RPMI8226 (cell line): ENCODE results near the gene HS6ST2.

Source experiments
- DNase-seq: peaks from one replicate; pipeline ENCODE4 v3.0.0-alpha.2; 2015

HS6ST2 gene

DNA sequence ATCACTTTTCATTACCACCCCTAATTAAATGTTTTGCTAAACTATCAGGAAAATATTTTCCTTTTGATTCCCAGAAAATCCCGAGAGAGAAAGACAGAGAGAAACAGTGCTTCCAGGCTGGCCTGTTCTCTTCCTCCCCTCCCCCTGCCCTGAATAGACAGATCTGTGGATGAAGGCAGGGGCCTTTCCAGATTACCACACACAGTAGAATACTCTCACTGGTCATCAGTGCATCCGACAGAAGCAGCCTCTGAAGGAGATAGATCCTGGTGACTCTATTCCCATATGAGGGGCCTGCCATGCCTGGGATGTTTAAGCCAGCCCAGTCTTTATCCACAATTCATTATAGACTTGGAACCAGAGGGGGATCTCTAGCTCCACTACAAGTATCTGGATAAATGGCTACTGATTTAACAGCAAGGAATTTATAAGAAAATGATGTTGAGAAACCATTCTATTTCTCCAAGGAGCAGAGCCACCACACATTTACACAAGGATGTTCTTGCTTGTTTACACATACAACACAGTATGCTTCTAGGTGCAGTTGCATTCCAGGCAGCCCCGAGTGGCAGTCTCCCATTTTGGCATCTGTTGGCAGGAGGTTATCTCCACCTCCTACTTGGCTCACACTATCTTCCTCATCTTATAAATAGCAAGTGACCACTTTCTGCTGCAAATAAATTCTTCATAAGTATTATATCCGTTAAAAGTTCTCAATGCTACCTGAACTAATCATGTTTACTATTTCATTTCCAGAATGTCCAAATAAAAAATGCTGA lies 115.8 kb downstream of the HS6ST2 start:
- DNase-seq = no peak

DNA sequence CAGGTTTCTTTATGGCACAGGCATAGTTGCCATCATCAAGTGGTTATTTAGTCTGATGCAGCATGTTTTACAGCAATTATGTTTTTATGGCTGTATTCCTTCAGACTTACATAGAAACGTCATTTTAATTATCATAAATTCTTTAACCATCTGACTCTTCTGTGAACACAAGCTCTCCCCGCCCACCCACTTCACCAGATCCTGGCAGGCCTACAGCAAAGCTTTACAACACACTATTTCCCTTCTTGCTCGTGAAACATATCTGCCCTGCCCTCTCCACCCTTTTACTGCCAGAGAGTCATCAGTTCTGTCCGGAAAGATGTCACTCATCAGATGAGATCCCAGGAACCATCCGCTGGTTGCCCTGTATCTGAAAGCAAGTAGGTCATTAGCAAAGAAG lies 120.5 kb downstream of the HS6ST2 start:
- no peak for DNase-seq

DNA sequence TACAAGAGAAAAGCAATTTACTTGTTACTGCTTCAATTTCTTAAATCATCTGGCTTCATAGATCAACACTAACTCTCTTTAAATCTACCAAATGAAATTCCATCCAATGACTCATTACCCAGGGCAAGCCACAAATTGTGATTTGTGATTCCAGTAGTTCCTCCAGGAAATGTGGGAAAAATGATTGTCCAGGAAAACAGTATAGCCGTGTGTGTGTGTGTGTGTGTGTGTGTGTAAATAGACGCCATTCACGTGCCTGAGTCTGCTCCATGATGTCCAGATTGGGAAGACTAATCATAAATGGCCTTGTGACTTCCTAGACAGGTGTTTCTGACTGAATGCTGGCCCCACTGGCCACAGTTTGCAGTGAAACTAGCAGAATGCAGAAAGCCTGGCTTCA lies 121.3 kb downstream of the HS6ST2 start:
- no peak for DNase-seq

DNA sequence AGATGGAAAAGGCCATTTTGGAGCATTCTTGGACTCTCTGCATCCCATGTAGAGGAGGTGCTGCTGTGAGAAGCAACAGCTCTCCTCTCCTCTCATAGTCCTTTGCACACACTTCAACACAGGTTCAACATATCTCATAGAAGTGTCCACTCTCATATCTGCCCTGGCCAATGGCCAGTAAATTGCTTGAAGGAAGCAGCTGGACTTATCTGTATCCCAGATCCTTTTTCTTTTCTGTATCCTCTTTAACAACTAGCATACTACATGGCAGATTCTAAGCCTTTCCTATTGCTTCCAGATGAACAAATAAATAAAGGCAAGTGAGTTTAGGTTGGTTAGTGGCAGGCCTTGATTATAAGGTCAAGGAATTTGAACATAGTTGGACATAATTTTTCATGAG lies 122.0 kb downstream of the HS6ST2 start:
- DNase-seq = no peak

DNA sequence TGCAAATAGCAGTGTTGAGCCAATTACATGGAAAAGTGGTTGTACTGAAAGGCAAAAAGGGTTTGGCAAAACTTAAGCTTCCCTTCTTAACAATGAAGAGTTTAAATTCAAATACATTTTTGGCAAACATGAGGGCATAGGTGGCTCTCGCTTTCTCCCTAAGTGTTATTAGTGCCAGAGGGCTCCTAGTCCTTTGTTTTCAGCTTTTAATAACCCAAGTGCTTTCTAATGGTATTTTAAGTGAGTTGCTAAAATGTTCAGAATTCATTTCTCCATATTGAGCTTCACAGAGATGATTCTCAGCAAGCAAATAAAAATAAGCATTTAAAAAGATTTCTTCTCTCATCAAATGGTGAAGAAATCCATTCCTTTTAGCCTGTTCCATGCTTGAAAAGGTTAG lies 123.7 kb downstream of the HS6ST2 start:
- no peak for DNase-seq

DNA sequence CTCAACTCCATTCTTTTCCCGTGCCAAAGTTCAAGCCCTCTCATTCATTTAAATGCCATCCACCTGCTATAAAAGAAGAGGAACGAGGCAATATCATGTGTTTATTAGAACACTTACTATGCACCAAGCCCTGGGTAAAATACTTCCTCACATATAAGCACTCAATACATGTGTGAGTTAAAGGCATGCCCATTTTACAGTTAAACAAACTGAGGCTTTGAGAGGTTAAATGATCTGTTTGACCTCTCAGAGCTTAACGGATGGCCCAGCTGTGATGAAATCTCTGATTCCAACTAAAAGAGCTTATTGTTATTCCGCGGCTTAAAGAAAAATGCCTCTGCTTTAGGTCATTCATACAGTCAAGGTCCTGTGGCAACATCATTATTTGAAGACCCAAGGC lies 124.3 kb downstream of the HS6ST2 start:
- no peak for DNase-seq

DNA sequence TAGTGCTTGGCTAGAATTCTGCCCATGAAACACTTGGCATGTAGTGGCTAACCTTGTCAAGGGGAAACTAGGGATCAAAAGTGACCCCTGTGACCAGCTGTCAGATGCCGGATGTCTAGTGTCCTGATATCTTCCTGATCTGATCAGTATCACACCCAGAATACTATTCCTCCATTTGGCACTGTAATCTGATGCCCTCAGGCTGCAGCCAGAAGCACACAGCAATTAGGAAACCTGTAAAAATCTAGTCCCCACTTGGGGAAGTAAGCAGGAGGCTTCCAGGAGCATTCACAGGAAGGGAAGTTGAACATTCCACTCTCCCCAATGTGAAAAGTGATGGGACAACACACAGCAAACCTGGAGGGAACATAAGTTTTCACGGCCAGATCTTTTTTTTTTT lies 125.1 kb downstream of the HS6ST2 start:
- DNase-seq = no peak

DNA sequence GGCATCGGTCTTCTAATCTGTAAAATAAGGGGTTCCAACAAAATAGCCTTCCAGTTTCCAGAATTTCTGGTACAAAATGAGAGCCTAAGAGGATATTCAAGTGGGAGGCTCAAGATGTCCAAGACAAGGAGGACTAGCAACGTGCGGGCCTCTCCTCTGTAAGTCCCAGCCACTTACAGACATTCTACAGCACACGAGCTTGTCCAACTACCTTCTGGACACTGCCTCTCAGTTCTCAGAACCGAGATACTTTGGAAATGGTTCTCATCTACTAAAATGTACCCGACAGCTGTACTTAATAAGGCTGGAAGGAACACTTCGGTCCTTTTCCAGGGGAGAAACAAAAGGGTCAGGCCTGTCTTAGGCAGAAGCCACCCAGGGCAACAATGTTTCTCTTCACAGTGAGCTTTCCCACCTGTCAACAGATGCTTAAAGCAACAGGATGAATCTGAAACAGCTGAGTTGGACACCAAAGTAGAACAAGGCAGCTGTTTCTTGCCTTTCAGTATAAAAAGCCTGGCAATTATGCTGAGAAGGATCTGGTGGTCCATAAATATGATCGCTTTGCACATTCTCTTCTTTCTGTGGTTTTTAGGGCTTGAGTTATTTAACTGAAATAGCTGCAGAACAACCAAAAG lies 127.0 kb downstream of the HS6ST2 start:
- no peak for DNase-seq

DNA sequence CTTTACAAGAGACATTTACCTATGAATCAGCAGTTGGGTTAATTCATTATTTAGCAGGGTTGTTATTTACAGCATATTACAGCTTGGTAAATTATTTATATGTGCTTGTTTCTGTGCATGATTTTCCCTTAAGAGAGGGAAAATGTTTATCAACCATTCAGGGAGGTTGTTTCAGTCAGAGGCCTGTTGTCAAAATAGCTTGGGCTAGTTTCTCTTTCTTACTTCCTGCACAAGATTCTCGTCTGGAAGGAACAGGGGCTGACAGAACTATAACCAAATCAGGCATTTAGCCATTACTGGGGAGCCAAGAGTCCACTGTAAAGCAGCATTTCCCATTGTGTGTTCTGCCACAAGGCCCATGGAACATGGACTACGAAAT lies 135.8 kb downstream of the HS6ST2 start:
- no peak for DNase-seq

DNA sequence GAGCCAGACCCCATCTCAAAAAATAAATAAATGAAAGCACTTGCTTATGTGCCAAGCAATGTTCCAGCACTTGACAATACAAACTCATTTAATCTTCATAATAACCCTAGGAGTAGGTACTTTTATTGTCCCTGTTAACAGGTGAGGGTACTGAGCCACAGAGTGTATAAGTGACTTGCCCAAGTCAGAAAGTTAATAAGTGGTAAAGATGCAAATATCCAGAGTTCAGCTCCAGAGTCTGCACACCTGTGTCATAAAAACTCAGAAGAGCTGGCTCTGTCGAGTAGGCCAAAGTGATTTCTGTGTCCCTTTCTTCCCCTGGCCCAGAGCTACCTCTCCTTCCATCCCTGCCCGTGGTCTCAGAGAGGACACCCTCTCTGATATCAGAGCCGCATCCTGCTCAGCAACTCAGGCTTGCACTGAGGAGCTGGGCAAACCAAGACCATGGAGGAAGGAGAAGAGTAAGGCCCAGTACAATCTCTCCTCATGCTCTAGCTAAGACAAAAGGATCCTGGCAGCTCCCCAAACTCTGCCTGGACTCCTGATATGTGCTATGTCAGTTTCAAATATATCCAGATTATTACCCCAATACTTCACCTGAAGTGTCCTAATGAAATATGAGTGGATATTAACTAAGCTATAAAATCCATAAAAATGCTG lies 136.3 kb downstream of the HS6ST2 start:
- DNase-seq = no peak

DNA sequence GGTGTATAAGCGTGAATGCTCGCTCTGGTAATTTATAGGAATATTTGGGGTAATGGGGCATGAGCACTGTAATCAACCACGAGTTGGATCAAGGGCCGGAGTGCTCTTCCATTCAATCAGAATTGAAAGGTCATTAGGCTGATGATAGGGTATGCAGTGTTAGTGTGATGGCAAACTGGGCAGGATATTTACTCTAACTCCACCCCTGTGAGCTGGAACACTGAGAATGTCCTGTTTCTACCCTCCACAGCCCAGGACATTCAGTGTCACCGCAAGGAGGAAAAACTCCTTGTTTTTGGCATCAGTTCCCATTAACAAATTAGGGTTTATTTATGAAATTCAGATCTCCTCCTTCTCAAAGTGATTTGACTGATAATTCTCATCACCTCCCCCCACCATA lies 137.8 kb downstream of the HS6ST2 start:
- no peak for DNase-seq

DNA sequence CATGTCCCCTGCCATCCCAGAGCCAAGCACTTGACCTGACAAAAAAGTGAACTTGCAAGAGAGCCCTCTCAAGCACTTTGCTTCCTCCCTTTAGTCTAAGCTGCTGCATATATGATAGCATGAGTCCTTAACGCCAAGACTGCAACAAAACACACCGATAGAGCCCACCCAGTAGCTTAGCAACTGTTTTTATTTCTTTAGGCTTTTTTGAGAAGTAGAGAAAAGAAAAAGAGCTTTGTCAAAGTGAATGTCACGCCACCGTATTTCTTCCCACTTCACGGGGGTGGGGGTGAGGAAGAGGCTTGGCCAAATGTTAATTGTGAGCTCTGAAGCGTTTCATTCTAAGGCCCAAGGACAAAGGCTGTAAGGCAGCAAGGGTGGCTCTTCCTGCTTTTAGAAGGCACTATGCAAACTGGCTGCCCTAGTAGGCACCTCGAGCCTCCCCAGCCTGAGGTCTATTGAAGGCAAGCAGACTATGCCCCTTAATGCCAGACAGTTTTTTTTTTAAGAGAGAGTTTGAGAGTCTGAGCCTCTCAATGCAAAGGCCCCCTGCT lies 138.6 kb downstream of the HS6ST2 start:
- DNase-seq = no peak

DNA sequence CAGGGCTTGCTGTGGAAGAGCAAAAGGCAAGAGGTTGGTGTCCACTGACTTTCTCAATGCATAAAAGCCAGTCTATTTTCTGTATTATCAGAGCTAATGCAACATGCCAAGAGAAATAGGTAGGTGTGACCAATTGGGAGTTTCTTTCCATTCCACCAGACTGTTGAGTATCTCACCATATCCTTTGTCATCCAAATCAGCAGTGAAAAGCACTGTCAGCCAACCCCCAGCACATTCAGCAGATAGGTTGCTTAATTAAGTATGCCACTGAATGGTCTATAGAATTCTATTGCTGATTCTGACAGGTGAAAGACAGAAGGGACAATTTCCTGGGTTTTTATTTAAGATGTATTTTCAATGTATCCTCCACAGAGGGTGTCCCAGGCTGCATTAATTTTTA lies 139.8 kb downstream of the HS6ST2 start:
- no peak for DNase-seq

DNA sequence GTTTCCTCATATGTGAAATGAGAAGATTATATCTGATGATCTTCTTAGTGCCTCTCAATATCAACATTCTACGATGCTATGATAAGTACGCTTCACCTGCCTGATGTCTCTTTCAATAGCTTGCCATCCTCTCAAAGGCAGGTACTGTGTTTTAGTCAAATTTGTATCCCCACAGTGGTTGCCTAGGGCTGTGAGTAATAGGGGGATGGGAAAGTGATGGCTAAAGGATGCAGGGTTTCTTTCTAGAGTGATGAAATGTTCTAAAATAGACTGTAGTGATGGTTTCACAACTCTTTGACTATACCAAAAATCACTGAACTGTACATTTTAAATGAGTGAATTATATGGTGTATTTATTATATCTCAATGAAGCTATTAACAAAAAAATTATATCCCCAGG lies 142.8 kb downstream of the HS6ST2 start:
- DNase-seq = no peak

DNA sequence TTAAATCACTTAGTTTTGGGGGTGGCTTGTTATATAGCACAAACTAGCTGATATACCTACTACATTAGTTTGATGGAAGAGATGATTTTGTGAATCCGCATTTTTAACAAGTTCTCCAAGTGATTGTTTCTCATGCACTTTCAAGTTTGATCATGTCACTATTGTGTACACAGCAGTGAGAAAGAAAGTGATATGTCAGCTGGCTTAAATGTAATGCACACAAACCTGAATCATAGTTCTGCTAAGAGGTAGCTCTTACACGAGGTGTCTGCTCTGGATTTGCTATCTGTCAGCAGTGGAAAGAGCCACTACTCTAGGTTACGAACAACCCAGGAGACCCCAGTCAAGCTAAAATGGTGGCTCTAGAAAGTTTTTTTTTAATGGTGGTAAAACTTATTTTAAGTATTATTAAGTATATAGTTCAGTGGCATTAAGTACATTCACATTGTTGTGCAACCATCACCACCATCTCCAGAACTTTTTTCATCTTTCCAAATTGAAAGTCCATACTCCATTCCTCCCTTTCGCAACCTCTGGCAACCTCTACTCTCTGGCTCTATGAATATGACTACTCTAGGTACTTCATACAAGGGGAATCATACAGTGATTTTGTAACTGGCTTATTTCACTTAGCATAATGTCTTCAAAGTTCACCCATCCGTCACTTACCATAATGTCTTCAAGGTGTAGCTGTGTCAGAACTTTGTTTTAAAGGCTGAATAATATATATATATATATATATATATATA lies 147.3 kb downstream of the HS6ST2 start:
- no peak for DNase-seq

DNA sequence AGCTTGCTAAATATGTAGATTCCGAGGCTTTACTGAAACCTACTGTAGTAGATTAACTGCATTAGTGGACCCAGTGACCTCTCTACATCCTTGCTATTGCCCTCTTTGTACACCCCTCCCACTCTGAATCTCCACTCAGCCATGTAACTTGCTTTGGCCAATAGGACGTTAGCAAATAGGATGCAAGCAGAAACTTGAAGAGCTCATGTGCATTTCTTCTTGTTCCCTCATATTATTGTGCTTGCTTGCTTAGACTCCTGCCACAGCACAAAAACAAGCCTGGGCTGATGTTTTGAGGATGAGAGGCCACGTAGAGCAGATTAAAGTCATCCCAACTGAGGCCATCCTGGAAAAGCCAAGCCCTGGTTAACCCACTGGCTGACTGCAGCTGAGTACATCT lies 147.9 kb downstream of the HS6ST2 start:
- DNase-seq = no peak

DNA sequence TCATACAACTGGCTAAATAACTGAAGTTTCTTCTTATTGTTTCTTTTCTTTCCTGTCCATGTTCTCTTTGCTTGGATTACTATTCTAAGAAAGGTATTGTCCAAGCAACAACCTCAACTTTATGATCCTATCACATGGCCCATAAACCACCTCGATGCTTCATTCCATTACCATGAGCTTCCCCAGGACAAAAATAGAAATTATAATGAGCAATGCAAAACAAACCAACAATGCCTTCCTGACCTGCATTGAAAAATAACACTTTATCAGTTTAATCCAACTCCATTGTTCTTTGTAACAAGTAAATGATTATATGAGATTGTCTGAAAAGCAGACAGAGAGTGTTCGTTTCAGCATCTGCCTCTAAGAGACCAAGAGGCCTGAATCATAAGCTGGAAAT lies 148.8 kb downstream of the HS6ST2 start:
- DNase-seq = no peak

DNA sequence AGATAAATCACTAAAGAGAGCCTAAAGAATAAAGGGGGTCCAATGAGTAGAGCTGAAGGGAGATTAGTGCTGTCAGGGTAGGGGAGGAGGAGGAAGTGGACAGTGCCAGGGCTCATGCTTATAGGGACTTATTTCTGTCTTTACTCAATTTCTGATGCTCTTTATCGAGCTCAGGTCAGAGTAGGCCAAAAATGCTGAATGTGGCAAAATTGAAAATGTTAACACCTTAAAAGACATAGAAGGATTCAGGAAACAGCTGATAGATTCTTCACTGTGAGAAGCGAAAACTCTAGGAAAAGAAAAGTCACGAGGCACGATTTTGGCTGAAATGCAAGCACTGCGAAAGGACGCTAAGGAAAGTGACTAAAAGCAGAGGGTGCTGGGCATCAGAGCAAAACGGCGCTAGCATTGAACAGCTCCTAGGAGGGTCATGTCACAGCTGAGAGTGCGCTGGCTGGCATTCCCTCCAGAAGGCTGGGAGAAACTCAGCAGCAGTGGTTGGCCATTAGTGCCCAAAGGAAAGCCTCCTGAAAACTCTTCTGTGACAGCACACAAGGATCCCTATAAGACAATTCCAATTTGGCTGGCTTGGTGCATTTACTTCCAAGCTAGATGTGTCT lies 150.9 kb downstream of the HS6ST2 start:
- DNase-seq = no peak

DNA sequence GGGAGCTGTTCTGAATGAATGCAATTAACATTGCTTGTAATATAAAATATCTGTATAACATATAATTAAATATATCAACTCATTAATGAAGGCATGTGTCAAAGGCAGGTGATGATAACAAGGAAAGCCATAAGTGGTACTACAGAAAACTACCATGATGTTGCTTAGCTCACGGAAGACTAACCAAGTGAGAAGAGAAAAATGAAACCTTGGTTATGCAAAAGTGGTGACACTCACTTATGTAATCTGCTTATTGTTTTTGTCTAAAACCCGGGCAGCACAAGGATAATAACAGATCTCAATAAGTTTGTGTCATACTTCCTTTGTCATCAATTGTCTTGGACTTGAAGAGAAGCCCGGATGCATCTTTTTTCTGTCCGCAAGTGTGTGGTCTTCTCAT lies 156.4 kb downstream of the HS6ST2 start:
- no peak for DNase-seq

DNA sequence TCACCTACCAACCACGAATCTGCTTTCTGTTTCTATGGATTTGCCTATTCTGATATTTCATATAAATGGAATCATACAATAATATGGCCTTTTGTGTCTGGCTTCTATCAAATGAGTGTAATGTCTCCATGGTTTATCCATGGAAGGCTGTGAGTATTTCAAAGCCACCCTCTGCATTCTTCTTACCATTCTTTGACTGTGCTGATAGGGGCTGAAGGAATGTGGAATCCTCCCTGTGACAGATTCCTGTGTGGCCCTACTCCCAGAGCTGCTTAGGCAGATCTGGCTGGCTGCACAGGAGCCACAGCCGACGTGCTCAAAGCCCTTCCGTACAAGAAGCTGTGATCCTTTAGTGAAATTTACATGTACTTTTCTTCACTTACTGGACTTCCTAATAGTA lies 163.2 kb downstream of the HS6ST2 start:
- no peak for DNase-seq

DNA sequence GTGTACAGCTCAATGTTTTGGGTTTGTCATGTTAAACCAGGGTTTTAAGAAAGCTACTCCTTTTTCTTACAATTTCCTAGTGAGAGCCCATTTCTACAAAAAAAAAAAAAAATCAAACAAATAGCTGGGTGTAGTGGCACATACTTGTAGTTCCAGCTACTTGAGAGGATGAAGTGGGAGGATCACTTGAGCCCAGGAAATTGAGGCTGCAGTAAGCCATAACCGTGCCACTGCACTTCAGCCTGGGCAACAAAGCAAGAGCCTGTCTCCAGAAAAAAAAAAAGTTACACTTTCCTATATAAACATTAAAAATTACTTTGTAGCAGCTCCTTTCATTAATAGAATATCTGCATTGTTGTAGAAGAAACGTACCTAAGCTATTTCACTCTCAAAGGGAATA lies 166.7 kb downstream of the HS6ST2 start:
- no peak for DNase-seq

DNA sequence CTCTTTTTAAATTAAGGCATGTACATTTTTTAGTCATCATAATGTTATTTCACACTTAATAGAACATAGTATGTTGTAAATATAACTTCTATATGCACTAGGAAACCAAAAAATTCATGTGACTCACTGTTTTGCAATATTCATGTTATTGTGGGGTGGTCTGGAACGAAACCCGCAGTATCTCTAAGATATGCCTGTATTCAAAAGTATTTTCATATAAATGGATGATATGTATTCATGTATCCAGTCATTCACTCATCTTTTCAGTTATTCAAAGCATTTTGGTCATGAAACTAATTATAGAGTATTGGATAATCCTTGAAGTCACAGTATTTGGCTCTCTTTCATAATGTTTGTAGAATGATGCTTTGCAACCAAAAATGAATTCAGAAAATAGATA lies 168.1 kb downstream of the HS6ST2 start:
- no peak for DNase-seq

DNA sequence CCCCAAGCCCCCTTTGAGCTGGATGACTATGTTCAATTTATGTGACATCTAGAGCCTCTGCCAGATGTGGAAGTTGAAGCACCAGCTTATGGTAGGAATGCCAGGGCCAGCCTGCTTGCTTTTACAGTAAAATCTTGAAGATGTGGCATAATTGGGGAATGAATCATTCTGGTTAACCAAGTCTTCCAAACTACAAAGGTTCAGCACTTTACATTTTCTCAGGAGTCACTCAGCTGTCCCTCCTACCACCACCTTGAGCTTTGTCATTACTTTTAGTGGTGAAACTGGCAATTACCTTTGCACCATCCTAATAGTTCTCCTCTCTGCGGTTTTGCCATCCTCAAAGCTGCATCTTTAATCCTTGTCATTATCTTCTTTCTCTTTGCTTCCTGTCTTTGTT lies 172.2 kb downstream of the HS6ST2 start:
- no peak for DNase-seq
